ENCODE measurements around the gene DIRAS3. TPM values are rescaled to one million over a fixed set of nuclear protein-coding genes. Genes with fewer than 3 reads are reported as not detected.

DIRAS3 gene
- total RNA-seq, 2 donors from 2014 or later, result 5.3 to 10.6 TPM

DNA sequence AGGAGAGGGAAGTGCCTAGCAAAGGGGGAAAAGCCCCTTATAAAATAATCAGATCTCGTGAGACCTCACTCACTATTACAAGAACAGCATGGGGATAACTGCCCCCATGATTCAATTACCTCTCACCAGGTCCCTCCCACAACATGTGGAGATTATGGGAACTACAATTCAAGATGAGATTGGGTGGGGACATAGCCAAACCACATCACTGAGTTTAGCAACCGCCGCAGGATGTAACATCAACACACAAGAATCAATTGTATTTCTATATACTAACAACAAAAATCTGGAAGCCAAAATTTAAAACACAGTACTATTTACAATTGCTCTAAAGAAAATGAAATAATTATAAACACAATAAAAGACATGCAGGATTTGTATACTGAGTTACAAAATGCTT lies 21.9 kb downstream of the DIRAS3 start:
- Histone ChIP-seq H3K27ac (no peak overlapping the region), H3K36me3 (replicated peaks in 1 of 2; ENCODE audit: insufficient read depth in 1 of 2, low read depth in 2 of 2) (no peaks in the 10 kb centered on the region), H3K9me3 (no peaks in the 10 kb centered on the region), H3K27me3 (no peaks in the 10 kb centered on the region), H3K4me1 (no peaks in the 10 kb centered on the region), H3K4me3 (no peak overlapping the region)
- intact Hi-C loops (cut with DNase I), result no loop called here
- ATAC-seq (no peak), DNase-seq (no peak)
- WGBS, 2 donors, result 67 to 85% methylated on average over 3 of the region's 3 CpGs
- TF ChIP-seq, protein P1, sequence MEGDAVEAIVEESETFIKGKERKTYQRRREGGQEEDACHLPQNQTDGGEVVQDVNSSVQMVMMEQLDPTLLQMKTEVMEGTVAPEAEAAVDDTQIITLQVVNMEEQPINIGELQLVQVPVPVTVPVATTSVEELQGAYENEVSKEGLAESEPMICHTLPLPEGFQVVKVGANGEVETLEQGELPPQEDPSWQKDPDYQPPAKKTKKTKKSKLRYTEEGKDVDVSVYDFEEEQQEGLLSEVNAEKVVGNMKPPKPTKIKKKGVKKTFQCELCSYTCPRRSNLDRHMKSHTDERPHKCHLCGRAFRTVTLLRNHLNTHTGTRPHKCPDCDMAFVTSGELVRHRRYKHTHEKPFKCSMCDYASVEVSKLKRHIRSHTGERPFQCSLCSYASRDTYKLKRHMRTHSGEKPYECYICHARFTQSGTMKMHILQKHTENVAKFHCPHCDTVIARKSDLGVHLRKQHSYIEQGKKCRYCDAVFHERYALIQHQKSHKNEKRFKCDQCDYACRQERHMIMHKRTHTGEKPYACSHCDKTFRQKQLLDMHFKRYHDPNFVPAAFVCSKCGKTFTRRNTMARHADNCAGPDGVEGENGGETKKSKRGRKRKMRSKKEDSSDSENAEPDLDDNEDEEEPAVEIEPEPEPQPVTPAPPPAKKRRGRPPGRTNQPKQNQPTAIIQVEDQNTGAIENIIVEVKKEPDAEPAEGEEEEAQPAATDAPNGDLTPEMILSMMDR (IDR thresholded peaks at IDR 0.05), result no peak
- no peak for TF ChIP-seq POLR2A (IDR thresholded peaks at IDR 0.05)

DNA sequence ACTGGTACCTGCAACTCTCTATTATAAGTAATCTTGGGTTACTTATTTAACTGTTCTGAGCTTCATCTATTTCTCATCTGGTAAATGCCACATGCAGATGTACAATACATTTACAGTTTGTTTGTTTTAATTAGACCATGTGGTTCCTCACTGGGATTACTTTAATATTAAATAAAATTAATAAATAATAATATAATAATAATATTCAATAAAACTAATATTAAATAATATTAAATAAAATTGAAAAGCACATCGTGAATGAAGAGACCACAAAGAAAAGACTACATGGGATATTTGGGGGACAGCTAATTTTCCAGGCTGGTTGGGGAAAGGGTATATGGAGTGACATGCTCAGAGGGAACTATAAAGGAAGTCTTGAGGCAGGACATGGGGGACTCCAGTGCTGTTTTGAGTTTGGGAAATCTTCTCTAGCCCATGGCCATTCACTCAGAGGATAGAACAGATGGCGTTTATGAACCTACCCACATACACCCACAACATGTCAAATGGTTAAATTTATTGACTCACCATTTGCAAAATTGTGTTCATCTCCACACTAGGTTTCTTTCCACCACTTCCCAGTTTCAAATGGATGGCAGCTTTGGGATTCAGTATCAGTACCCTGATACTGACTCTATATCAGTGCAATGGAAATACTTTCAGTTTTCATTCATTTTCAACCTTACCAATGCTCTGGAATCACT lies 25.6 kb downstream of the DIRAS3 start:
- no peaks in the 10 kb centered on the region for H3K27me3 ChIP-seq
- DNase-seq, result no peak
- no peak overlapping the region for H3K27ac ChIP-seq
- no peaks in the 10 kb centered on the region for H3K36me3 ChIP-seq (replicated peaks in 1 of 2; ENCODE audit: insufficient read depth in 1 of 2, low read depth in 2 of 2)
- no peaks in the 10 kb centered on the region for H3K9me3 ChIP-seq
- WGBS, 2 donors, result 49 to 70% methylated on average over 2 of the region's 2 CpGs
- intact Hi-C loops (cut with DNase I), result no loop called here
- no peak overlapping the region for H3K4me3 ChIP-seq
- TF ChIP-seq, protein P1 (IDR thresholded peaks at IDR 0.05), result no peak
- no peak for TF ChIP-seq POLR2A (IDR thresholded peaks at IDR 0.05)
- no peaks in the 10 kb centered on the region for H3K4me1 ChIP-seq
- ATAC-seq, result no peak

DNA sequence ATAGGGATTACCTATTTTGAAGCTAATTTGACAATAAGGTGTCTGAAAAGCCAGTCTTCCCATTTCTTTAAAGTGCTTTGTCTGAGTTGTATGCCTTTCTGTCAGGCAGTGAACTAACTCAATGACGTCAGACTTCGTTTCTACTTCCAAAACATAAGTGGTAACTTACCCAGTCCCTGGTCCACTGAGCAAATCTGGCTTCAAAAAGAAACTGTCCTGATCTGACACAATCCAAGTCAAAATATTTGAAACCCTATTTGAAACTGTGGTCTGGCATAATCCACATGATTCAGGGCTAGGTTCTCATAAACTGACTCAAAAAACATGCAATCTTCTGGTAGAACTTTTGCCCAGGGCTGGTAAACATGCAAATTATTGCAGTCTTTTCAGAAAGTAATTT lies 34.0 kb downstream of the DIRAS3 start:
- Histone ChIP-seq H3K27ac (no peak overlapping the region), H3K27me3 (no peaks in the 10 kb centered on the region), H3K4me1 (no peaks in the 10 kb centered on the region), H3K4me3 (no peak overlapping the region), H3K9me3 (no peaks in the 10 kb centered on the region), H3K36me3 (replicated peaks in 1 of 2; ENCODE audit: insufficient read depth in 1 of 2, low read depth in 2 of 2) (no peaks in the 10 kb centered on the region)
- no peak for TF ChIP-seq POLR2A (IDR thresholded peaks at IDR 0.05)
- TF ChIP-seq, protein P1 (IDR thresholded peaks at IDR 0.05), result no peak
- no peak for DNase-seq
- no peak for ATAC-seq
- intact Hi-C loops (cut with DNase I), result no loop called here
- 58 to 64% methylated on average over 2 of the region's 2 CpGs for WGBS, 2 donors

DNA sequence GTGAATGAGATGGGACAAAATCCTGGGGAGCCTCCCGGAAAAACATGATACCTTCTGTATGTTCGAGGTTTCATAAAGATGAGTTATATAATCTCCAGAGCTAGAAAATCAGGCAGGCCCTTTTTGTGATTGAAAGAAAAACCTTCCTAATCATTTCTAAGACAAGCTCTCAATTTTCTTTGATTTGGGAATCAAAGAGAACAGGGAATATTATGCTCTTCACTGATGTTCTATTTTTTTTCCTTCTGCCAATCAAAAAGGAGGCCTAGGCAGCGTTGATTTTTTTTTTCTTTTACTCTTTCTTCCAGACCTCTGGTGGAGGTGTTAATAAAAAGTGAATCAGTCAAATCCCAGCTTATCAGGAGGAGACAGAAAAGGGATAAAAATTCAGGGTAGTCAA lies 34.5 kb downstream of the DIRAS3 start:
- no peaks in the 10 kb centered on the region for H3K27me3 ChIP-seq
- H3K27ac ChIP-seq, result no peak overlapping the region
- WGBS, 2 donors, result 81 to 85% methylated on average over 3 of the region's 3 CpGs
- DNase-seq (no peak), ATAC-seq (no peak)
- no peaks in the 10 kb centered on the region for H3K9me3 ChIP-seq
- no peaks in the 10 kb centered on the region for H3K4me1 ChIP-seq
- intact Hi-C loops (cut with DNase I), result no loop called here
- H3K36me3 ChIP-seq (replicated peaks in 1 of 2; ENCODE audit: insufficient read depth in 1 of 2, low read depth in 2 of 2), result no peaks in the 10 kb centered on the region
- no peak overlapping the region for H3K4me3 ChIP-seq
- TF ChIP-seq POLR2A (IDR thresholded peaks at IDR 0.05), result no peak
- TF ChIP-seq, protein P1 (IDR thresholded peaks at IDR 0.05), result no peak

DNA sequence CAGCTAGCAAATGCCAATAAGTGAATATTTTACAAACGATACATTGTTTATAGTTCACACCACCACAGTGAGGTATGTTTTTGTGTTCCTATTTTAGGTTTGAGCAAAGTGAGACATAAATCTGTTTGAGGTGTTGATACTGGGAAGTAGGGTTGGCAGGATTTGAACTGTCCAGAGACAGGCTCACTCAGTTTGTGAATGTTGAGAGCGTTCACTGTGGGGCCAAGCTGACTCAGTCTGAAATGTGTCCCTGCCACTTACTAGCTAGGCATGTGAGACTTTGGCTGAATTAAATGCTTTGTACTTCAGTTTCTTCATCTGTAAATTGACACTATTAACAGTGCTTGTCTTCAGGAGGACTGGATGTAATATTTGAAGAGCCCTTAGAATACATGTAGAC lies 35.1 kb downstream of the DIRAS3 start:
- intact Hi-C loops (cut with DNase I), result no loop called here
- H3K36me3 ChIP-seq (replicated peaks in 1 of 2; ENCODE audit: insufficient read depth in 1 of 2, low read depth in 2 of 2), result no peaks in the 10 kb centered on the region

More for the DNA sequence above, 35.1 kb downstream of the DIRAS3 start:
- TF ChIP-seq POLR2A (IDR thresholded peaks at IDR 0.05), result no peak
- TF ChIP-seq, protein P1 (IDR thresholded peaks at IDR 0.05), result no peak
- Histone ChIP-seq H3K9me3 (no peaks in the 10 kb centered on the region), H3K4me3 (no peak overlapping the region), H3K27me3 (no peaks in the 10 kb centered on the region), H3K4me1 (no peaks in the 10 kb centered on the region), H3K27ac (no peak overlapping the region)
- 58 to 62% methylated on average over 2 of the region's 2 CpGs for WGBS, 2 donors
- DNase-seq, result no peak
- no peak for ATAC-seq
